Prostate gland (tissue), 2 donors: ENCODE data around the gene PLA2G4F. TPM values are rescaled to one million over a fixed set of nuclear protein-coding genes. Genes with fewer than 3 reads are reported as not detected.

Experiments
- DNase-seq: peaks from one replicate; pipeline ENCODE4 v3.0.0-alpha.2; 2019; ENCODE audit warnings: low spot score
- H3K27ac ChIP-seq, 2 donors: fragments of 200-600 bp; sonication (generic); 2 replicates each; pipeline ENCODE4 v1.5.1; 2017 to 2019
- H3K27me3 ChIP-seq: fragments of 200-600 bp; sonication (generic); replicated peaks from 2 replicates; pipeline ENCODE4 v1.5.1; 2019; ENCODE audit not compliant: insufficient read depth
- H3K36me3 ChIP-seq, 2 donors: fragments of 200-600 bp; sonication (generic); 1 replicate in 1 of 2; 2 replicates in 1 of 2; pipeline versions ENCODE4 v1.5.1 to v1.8.1; 2017 to 2019
- H3K4me1 ChIP-seq: fragments of 200-600 bp; sonication (generic); replicated peaks from 2 replicates; pipeline ENCODE4 v1.5.1; 2019
- H3K4me3 ChIP-seq, 2 donors: fragments of 200-600 bp; sonication (generic); 2 replicates each; pipeline ENCODE4 v1.5.1; 2017 to 2019
- H3K9me3 ChIP-seq: fragments of 200-600 bp; sonication (generic); 2 replicates; pipeline ENCODE4 v1.5.1; 2017
- POLR2A ChIP-seq: fragments of 450-650 bp; IDR thresholded peaks from one replicate; pipeline ENCODE4 v1.6.1; 2016; ENCODE audit warnings: antibody characterized with exemption, mild to moderate bottlenecking
- POLR2AphosphoS5 ChIP-seq: sonication (generic); formaldehyde crosslinking; IDR thresholded peaks from one replicate; pipeline ENCODE4 v1.6.1; 2017; ENCODE audit warnings: antibody characterized with exemption
- WGBS: methylation state at CpG from one replicate; pipeline ENCODE4 v1.1.5; 2018; 5-methylcytosine and 5-hydroxymethylcytosine counted together
- intact Hi-C: fragments of 100-400 bp; cut with DNase I; formaldehyde crosslinking; loops from one replicate; pipeline ENCODE4 v1.14.2; 2022
- total RNA-seq, 2 donors: library from RNA; depleted of rRNA; stranded (reverse); fragments of >200 nt; gene quantifications; one replicate each; pipeline ENCODE4 v1.1.0, GENCODE V29; 2016
- TF ChIP-seq, protein P1 (sequence below), 4 experiments: fragments of 200-600 bp in 2 of 4; fragments of 450-650 bp in 2 of 4; sonication (generic) in 2 of 4; IDR thresholded peaks; 1 replicate in 3 of 4; 2 replicates in 1 of 4; pipeline ENCODE4 v1.5.1; 2016 to 2019; ENCODE audit warnings: antibody characterized with exemption in 4 of 4, mild to moderate bottlenecking in 2 of 4, moderate library complexity in 2 of 4

The PLA2G4F gene
- total RNA-seq, 2 donors from 2014 or later = 16.0 to 36.9 TPM

DNA sequence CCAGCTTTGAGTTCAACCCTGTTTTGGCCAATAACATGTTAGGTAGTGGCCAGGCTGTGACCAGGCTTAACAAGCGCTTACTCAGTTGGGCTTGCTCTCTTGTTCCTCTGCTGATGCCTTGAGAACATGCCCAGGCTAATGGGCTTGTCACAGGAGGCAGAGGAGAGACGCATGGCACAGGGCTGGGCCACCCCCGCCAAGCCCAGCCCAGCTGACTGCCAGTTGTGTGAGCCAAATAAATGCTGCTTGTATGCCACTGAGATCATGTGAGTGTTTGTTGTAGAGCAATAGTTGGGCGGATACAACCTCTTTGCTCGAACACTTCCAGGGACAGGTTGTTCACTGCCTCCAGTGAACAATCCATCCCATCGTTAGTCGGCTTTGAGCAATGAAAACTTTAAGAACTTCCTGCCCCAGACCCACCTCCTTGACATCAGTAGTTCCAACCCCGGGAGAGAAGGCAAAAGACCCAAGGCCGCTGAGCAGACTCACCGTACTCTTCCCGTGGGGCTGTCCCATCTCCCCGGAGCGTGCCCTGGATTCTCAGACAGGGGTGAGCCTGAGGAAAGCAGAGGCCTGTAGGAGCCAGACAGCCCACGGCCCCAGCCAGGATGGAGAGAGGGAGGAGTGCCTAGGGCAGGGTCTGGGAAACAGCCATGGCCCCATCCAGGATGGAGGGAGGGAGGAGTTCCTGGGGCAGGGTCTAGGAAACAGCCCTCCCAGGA is 4.1 kb downstream of the PLA2G4F start:
- H3K4me1 ChIP-seq = peaks cover 26% of the 10 kb centered on the region
- no peaks in the 10 kb centered on the region for H3K27me3 ChIP-seq

DNA sequence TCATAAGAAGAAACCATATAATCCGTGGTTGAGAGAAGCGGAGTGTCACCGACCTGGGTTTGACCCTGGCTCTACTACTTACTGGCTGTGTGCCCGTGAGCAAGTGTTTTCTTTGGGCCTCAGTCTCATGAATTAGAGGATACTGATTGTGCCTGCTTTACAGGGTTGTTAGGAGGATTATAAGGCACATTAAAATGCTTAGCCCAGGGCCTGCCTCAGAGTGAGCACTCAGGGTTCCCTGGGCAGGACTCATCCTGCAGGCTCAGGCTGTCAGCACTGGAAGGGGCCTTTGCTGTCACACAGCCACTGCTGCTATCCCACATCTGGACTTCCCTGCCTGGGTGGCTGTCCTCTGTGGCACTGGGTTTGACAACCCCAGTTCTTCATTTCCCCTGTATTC is 4.7 kb downstream of the PLA2G4F start:
- 27% methylated on average over 4 of the region's 4 CpGs for WGBS
- no peaks in the 10 kb centered on the region for H3K36me3 ChIP-seq

More for the DNA sequence above, 4.1 kb downstream of the PLA2G4F start:
- intact Hi-C loops = no loop called here
- H3K4me3 ChIP-seq = no peak overlapping the region
- TF ChIP-seq POLR2A = peak; percentile 17
- peak; percentile 96 for TF ChIP-seq POLR2AphosphoS5
- TF ChIP-seq, protein P1, sequence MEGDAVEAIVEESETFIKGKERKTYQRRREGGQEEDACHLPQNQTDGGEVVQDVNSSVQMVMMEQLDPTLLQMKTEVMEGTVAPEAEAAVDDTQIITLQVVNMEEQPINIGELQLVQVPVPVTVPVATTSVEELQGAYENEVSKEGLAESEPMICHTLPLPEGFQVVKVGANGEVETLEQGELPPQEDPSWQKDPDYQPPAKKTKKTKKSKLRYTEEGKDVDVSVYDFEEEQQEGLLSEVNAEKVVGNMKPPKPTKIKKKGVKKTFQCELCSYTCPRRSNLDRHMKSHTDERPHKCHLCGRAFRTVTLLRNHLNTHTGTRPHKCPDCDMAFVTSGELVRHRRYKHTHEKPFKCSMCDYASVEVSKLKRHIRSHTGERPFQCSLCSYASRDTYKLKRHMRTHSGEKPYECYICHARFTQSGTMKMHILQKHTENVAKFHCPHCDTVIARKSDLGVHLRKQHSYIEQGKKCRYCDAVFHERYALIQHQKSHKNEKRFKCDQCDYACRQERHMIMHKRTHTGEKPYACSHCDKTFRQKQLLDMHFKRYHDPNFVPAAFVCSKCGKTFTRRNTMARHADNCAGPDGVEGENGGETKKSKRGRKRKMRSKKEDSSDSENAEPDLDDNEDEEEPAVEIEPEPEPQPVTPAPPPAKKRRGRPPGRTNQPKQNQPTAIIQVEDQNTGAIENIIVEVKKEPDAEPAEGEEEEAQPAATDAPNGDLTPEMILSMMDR (IDR thresholded peaks at IDR 0.05) = no peak
- H3K27ac ChIP-seq = peak overlapping the region; percentile 68 to 69
- DNase-seq = peak; percentile 86
- no peaks in the 10 kb centered on the region for H3K9me3 ChIP-seq
- no peaks in the 10 kb centered on the region for H3K36me3 ChIP-seq
- whole genome bisulfite sequencing = 63% methylated on average over 14 of the region's 14 CpGs

DNA sequence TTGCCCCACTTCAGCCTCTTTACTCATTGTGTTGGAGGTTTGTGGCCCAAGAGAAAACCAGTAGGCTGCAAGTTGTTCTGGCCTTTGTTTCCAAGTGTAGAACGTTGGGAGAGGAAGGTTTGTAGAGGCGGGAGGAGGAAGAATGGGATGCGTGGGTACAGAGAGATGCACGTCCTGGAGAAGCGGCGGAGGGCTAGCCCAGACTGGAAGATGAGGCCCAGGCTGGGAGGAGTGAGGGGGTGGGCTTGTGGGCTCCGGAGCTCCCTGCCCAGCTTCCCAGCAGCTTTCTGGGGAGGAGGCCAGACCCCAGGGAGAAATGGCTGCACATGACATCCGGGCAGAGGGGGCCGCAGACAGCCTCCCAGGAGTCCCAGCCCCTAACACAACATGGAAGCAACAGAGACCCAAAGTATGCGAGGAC is 5.3 kb downstream of the PLA2G4F start:
- Histone ChIP-seq H3K27ac (no peak overlapping the region), H3K4me3 (no peak overlapping the region), H3K4me1 (peaks cover 26% of the 10 kb centered on the region), H3K9me3 (no peaks in the 10 kb centered on the region), H3K36me3 (no peaks in the 10 kb centered on the region), H3K27me3 (no peaks in the 10 kb centered on the region)
- no peak for TF ChIP-seq POLR2AphosphoS5
- TF ChIP-seq, protein P1 (IDR thresholded peaks at IDR 0.05) = no peak
- TF ChIP-seq POLR2A = no peak
- DNase-seq = no peak
- 59% methylated on average over 10 of the region's 10 CpGs for WGBS
- intact Hi-C loops = no loop called here

More for the DNA sequence above, 4.7 kb downstream of the PLA2G4F start:
- Histone ChIP-seq H3K4me1 (peaks cover 26% of the 10 kb centered on the region), H3K27ac (peak overlapping the region; percentile 11 to 68), H3K27me3 (no peaks in the 10 kb centered on the region), H3K4me3 (no peak overlapping the region), H3K9me3 (no peaks in the 10 kb centered on the region)
- TF ChIP-seq POLR2A = no peak
- intact Hi-C loops = no loop called here
- DNase-seq = peak; percentile 32

DNA sequence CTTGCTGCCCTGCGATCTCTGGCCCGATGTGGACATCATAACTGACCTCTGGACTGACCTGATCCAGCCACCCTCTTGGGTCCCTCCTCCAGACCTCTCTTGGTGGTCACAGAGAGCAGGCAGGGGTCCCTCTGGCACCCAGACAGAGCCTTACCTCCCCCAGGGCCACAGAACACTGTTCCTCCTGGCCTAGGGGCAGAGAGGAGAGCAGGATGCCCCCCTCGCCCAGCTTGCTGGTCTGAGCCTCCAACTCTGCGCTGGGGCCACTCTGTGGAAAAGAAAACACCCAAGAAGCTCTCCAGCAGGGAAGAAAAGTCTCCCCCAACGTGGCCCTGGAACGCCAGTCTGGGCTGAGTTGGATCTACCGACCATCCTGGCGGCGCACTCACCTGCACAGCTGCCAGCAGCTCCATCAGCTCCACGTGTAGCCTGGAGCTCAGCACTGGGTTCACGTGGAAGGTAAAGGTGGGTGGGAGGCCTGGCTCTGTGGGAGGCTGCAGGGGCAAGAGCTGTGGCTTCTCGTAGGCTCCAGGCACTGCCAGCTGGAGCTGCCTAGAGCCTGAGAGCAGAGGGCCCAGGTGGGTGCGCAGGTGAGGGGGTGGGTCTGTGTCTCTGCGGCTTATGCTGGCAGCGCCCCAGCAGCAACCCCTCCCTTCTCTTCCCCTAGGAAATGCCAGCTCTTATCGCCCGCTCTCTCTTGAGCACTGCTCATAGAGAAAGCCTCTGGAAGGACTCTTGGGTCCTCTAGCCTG is 6.0 kb downstream of the PLA2G4F start:
- WGBS = 55% methylated on average over 17 of the region's 17 CpGs
- intact Hi-C loops = no loop called here
- H3K27ac ChIP-seq = no peak overlapping the region
- H3K36me3 ChIP-seq = no peaks in the 10 kb centered on the region
- TF ChIP-seq POLR2A (no peak), POLR2AphosphoS5 (no peak)
- TF ChIP-seq, protein P1 (IDR thresholded peaks at IDR 0.05) = no peak
- no peak overlapping the region for H3K4me3 ChIP-seq
- no peaks in the 10 kb centered on the region for H3K27me3 ChIP-seq
- no peaks in the 10 kb centered on the region for H3K9me3 ChIP-seq
- no peak for DNase-seq
- peaks cover 26% of the 10 kb centered on the region for H3K4me1 ChIP-seq

DNA sequence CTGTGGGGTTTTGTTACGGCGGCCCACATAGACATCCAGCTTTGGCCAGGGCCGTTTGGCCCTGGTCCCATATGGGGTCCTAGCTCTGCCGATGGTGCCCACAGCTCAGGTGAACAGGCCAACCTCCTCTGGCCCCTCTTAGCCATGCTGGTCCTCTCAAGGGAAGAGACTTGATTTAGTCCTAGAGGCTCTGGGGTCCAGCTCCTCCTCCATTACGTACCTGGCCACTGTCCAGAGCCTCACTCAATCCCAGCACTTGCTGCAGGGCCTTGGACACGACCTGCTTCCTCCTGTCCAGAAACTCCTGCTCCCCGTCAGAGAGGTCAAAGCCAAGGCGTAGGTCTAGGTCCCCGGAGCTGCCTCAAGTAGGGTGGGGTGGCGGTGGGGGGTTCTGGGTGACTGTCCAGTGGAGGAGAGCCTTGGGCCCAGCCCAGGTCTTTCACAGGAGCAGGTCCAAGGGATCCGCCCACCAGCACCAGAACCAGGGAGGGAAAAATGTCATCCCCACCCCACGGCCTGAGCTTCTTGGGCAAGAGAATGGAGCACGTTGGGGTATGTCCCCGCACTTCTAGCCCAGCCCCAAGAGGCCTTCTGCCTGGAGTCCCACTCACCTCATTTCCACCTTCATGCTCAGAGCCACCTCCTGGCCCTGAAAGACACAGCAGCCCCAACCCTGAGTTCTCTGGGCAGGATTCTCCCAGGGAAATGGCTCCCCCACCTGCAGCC is 6.8 kb downstream of the PLA2G4F start:
- intact Hi-C loops = no loop called here
- peaks cover 21% of the 10 kb centered on the region for H3K4me1 ChIP-seq
- TF ChIP-seq POLR2A (no peak), POLR2AphosphoS5 (no peak)
- TF ChIP-seq, protein P1 (IDR thresholded peaks at IDR 0.05) = no peak
- H3K9me3 ChIP-seq = no peaks in the 10 kb centered on the region
- H3K27me3 ChIP-seq = no peaks in the 10 kb centered on the region
- H3K27ac ChIP-seq = no peak overlapping the region
- H3K4me3 ChIP-seq = no peak overlapping the region
- no peak for DNase-seq
- WGBS = 89% methylated on average over 14 of the region's 14 CpGs
- H3K36me3 ChIP-seq = no peaks in the 10 kb centered on the region
